ENCODE results near the gene GNB1L. TPM values are rescaled to one million over a fixed set of nuclear protein-coding genes. Genes with fewer than 3 reads are reported as not detected.

GNB1L gene
- total RNA-seq, 2 donors from 2014 or later = 5.6 to 12.0 TPM

DNA sequence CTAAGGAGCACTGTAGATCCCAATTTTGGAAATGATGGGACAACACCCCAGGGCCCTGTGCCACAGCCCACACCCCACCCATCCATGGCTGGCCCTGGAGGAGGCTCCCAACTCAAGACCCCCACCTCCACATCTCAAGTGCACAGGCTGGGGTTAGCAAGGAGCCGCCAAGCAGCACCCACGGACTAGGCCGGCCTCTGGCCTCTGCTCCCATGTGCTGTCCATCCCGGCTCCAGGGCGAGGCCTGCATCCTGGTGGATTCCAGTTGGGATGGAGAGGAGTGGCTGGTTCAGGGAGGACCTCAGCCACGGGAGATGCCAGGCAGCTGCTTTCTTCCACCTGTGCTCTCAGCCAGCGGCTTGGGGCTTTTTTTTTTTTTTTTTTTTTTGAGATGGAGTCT is 43.5 kb upstream of the GNB1L start:
- Histone ChIP-seq H3K4me1 (replicated peaks) (peaks cover 5% of the 10 kb centered on the region), H3K9me3 (no peaks in the 10 kb centered on the region), H3K36me3 (no peaks in the 10 kb centered on the region), H3K27ac (no peak overlapping the region), H3K27me3 (replicated peaks; ENCODE audit: insufficient read depth) (no peaks in the 10 kb centered on the region), H3K4me3 (no peak overlapping the region)
- TF ChIP-seq POLR2A (IDR thresholded peaks at IDR 0.05) (no peak), POLR2AphosphoS5 (IDR thresholded peaks at IDR 0.05) (no peak)
- TF ChIP-seq, protein P1, sequence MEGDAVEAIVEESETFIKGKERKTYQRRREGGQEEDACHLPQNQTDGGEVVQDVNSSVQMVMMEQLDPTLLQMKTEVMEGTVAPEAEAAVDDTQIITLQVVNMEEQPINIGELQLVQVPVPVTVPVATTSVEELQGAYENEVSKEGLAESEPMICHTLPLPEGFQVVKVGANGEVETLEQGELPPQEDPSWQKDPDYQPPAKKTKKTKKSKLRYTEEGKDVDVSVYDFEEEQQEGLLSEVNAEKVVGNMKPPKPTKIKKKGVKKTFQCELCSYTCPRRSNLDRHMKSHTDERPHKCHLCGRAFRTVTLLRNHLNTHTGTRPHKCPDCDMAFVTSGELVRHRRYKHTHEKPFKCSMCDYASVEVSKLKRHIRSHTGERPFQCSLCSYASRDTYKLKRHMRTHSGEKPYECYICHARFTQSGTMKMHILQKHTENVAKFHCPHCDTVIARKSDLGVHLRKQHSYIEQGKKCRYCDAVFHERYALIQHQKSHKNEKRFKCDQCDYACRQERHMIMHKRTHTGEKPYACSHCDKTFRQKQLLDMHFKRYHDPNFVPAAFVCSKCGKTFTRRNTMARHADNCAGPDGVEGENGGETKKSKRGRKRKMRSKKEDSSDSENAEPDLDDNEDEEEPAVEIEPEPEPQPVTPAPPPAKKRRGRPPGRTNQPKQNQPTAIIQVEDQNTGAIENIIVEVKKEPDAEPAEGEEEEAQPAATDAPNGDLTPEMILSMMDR (IDR thresholded peaks at IDR 0.05) = no peak
- DNase-seq (ENCODE audit: low spot score) = no peak
- WGBS = 82% methylated on average over 7 of the region's 7 CpGs
- intact Hi-C loops (cut with DNase I) = no loop called here

DNA sequence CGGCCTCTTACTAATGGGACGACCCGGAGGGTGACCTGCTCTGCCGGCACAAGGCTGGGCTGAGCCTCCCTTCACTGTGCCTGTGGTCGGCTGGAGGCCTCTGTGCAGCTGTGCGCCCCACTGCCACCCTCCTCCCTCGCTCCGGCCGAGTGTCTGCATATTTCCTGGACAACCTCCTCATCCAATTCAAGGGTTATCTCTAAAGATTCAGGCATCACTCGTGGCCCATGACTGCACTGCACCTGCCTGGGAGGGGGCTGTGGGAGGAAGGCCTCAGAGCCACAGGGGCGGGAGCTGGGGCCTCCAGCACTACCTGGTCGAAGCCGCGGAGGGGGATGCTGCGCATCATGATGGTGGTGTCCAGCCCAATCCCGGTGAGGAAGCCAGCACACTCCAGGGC is 43.1 kb upstream of the GNB1L start:
- H3K27ac ChIP-seq = no peak overlapping the region
- intact Hi-C loops (cut with DNase I) = no loop called here
- no peak for DNase-seq (ENCODE audit: low spot score)
- TF ChIP-seq POLR2A (IDR thresholded peaks at IDR 0.05) = no peak
- no peak for TF ChIP-seq POLR2AphosphoS5 (IDR thresholded peaks at IDR 0.05)
- TF ChIP-seq, protein P1 (IDR thresholded peaks at IDR 0.05) = no peak
- WGBS = 92% methylated on average over 16 of the region's 16 CpGs
- H3K9me3 ChIP-seq = no peaks in the 10 kb centered on the region
- H3K27me3 ChIP-seq (replicated peaks; ENCODE audit: insufficient read depth) = no peaks in the 10 kb centered on the region
- H3K4me1 ChIP-seq (replicated peaks) = peaks cover 8% of the 10 kb centered on the region
- H3K36me3 ChIP-seq = no peaks in the 10 kb centered on the region
- H3K4me3 ChIP-seq = no peak overlapping the region

DNA sequence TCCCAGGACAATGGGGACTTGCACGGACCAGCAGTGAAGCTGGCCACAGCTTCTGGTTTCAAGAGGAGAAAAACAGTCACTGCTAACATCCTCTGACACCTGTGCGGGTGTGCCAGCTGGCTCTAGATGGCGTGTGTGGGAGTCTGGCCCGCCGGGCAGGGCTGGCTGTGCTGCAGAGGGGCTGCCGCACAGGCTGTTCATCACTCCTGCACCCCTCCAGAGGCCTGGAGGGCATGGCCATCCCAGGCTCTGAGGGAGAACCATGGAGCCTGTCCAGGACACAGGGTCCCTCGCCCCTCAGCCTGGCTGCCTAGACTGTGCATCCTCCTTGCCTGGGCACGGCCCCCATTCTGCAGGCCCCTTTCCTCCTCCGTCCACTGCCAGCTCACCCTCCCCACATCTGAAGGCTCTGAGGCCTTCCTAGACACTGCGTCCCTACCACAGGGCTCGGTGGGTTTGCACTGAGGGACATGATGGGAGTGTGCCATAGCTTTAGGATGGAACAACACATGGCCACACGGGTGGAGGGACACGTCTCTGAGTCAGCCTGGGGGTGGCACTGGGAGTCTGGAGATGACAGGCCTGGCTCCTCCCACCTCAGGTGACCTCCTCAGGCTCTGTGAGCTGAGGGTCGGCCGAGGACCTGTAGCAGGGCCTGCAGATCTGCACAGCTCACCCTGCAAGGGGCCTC is 42.1 kb upstream of the GNB1L start:
- Histone ChIP-seq H3K36me3 (no peaks in the 10 kb centered on the region), H3K9me3 (no peaks in the 10 kb centered on the region), H3K27me3 (replicated peaks; ENCODE audit: insufficient read depth) (no peaks in the 10 kb centered on the region), H3K4me1 (replicated peaks) (peaks cover 14% of the 10 kb centered on the region), H3K4me3 (no peak overlapping the region), H3K27ac (no peak overlapping the region)
- DNase-seq (ENCODE audit: low spot score) = no peak
- 60% methylated on average over 15 of the region's 15 CpGs for WGBS
- intact Hi-C loops (cut with DNase I) = no loop called here
- TF ChIP-seq POLR2AphosphoS5 (IDR thresholded peaks at IDR 0.05) (no peak), POLR2A (IDR thresholded peaks at IDR 0.05) (no peak)
- TF ChIP-seq, protein P1 (IDR thresholded peaks at IDR 0.05) = no peak

DNA sequence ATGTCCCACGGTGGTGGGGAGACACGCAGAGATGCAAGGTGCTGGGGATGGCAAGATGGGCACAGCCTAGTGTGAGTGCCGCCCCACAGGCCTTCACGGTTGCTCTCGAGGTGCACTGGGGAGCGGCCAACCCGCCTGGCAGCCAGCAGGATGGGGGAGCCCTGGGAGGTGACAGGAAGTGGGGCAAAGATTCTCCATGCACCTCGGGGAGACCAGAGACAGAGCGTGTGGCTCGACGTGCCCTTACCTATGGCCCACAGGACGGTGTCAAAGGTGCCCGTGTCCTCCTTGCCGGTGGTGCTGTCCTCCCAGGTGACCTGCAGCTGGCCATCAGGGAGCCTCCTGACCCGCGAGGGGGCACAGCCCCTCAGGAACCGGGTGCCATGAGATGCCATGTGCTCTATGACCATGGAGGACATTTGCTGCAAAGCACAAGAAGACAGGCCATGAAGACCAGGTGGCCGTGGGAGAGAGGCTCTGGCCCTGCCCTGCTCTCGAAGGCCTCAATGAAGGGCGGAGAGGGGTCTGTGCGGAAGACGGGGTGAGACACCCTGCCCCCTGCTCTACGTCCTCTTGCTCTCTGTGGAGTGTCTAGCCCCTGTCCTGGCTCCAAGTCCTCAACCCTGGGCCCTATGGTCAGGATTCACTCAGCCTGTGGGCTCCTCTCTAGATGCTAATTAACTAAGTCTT is 40.6 kb upstream of the GNB1L start:
- H3K9me3 ChIP-seq = no peaks in the 10 kb centered on the region
- peaks cover 21% of the 10 kb centered on the region for H3K4me1 ChIP-seq (replicated peaks)
- H3K27ac ChIP-seq = no peak overlapping the region
- no peaks in the 10 kb centered on the region for H3K36me3 ChIP-seq
- TF ChIP-seq POLR2A (IDR thresholded peaks at IDR 0.05) = no peak
- TF ChIP-seq, protein P1 (IDR thresholded peaks at IDR 0.05) = no peak
- no peak for TF ChIP-seq POLR2AphosphoS5 (IDR thresholded peaks at IDR 0.05)
- intact Hi-C loops (cut with DNase I) = no loop called here
- DNase-seq (ENCODE audit: low spot score) = no peak
- WGBS = 96% methylated on average over 23 of the region's 23 CpGs
- H3K4me3 ChIP-seq = no peak overlapping the region
- no peaks in the 10 kb centered on the region for H3K27me3 ChIP-seq (replicated peaks; ENCODE audit: insufficient read depth)

DNA sequence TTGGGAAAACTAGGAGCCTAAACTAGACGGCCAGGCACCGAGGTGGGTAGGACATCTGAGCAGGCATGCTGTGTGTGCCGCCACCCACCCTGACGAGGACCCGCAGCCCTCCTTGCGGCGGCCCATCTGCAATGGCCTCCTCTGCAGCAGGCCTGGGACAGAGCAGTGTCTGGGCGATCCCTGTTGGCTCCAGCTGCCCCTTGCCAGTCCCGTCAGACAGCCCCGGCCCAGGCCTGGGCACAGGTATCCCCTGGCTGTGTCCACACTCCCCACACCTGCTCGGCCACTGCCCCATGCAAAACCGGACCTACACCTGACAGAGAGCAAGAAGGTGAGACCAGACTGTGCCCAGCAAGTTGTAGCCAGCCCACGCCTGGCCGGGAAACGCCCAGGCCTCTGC is 38.7 kb upstream of the GNB1L start:
- TF ChIP-seq POLR2AphosphoS5 (IDR thresholded peaks at IDR 0.05) (no peak), POLR2A (IDR thresholded peaks at IDR 0.05) (no peak)
- TF ChIP-seq, protein P1 (IDR thresholded peaks at IDR 0.05) = no peak
- DNase-seq (ENCODE audit: low spot score) = no peak
- no peaks in the 10 kb centered on the region for H3K9me3 ChIP-seq
- H3K27me3 ChIP-seq (replicated peaks; ENCODE audit: insufficient read depth) = no peaks in the 10 kb centered on the region
- H3K4me3 ChIP-seq = no peak overlapping the region
- intact Hi-C loops (cut with DNase I) = no loop called here
- peak overlapping the region; percentile 39 to 47 for H3K27ac ChIP-seq
- WGBS = 90% methylated on average over 15 of the region's 15 CpGs
- H3K4me1 ChIP-seq (replicated peaks) = peaks cover 21% of the 10 kb centered on the region
- H3K36me3 ChIP-seq = no peaks in the 10 kb centered on the region

All from prostate gland (tissue), 2 donors.